ENCODE results near the gene PYGL.
"Not testable (repeated sequence)": the region's sequence is repeated elsewhere in the genome, so short reads cannot be mapped to it uniquely, and the experiment has no call there.

Gene PYGL

GRCh38 chr14:50924843-50925242, 19.4 kb downstream of the PYGL start:
- no peak for DNase-seq

DNA sequence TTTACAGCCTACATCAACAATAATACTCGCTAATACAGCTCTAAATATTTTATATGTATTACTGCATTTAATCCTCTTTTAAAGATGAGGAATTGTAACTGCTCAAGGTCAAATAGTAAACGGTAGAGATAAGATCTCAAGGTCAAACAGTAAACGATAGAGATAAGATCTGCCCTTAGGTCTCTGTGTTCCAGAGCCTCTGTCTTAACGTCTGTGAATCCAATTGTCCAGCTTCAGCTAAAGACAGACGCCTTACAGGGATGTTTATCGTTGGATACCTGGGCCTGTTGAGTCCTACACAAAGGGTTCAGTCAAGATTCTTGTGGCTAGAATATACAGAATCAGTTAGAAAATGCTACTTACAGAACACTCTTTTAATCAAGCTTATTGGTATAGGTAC, 20.0 kb downstream of the PYGL start:
- DNase-seq: no peak

GRCh38 chr14:50922803-50923202, 21.5 kb downstream of the PYGL start:
- no peak for DNase-seq

DNA sequence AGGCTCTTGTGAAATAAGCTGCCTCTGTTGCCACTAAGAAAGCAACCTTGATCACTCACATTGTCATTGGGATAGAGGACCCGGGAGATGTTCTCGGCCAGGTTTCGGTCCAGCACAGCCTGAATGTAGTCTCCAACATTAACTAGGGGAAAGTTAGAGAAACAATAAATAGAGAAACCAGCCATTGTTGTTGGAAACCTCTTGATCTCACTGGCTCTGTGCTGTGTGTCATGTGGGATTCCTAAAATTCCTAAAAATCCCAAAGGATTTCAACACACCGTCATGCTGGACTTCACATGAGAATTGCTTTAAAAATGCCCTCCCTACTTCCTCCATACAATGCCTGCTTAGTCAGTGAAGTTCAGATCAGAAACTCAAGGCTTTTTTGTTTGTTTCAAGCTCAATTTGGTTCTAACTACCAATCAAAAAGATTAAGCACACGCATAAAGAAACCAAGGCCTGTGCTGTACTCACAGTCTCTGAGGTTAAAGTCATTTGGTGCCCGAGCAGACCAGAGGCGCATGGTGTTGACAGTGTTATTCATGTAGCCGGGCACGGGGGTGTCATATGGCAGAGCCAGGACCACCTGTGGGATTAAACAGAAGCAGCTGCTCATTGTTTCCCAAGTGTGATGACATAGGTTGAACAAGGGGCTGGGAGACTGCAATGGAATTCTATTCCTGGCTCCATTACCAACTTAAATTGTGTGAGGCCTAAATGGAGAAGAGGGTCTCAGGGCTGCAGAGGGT, 23.6 kb downstream of the PYGL start:
- DNase-seq: peak; percentile 90 to 97

DNA sequence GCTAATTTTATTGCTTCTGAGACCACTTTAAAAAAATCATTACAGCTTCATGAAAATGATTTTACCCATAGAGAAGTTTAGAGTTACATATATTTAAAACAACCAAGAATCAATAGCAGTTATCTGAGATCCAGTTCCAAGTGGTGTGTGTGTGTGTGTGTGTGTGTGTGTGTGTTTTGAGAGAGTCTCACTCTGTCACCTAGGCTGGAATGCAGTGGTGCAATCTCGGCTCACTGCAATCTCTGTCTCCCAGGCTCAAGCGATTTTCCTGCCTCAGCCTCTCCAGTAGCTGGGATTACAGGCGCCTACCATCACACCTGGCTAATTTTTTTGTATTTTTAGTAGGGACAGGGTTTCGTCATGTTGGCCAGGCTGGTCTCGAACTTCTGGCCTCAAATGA, 24.8 kb downstream of the PYGL start:
- not testable (repeated sequence) for DNase-seq

GRCh38 chr14:50917449-50917848, 26.8 kb downstream of the PYGL start:
- no peak for DNase-seq

DNA sequence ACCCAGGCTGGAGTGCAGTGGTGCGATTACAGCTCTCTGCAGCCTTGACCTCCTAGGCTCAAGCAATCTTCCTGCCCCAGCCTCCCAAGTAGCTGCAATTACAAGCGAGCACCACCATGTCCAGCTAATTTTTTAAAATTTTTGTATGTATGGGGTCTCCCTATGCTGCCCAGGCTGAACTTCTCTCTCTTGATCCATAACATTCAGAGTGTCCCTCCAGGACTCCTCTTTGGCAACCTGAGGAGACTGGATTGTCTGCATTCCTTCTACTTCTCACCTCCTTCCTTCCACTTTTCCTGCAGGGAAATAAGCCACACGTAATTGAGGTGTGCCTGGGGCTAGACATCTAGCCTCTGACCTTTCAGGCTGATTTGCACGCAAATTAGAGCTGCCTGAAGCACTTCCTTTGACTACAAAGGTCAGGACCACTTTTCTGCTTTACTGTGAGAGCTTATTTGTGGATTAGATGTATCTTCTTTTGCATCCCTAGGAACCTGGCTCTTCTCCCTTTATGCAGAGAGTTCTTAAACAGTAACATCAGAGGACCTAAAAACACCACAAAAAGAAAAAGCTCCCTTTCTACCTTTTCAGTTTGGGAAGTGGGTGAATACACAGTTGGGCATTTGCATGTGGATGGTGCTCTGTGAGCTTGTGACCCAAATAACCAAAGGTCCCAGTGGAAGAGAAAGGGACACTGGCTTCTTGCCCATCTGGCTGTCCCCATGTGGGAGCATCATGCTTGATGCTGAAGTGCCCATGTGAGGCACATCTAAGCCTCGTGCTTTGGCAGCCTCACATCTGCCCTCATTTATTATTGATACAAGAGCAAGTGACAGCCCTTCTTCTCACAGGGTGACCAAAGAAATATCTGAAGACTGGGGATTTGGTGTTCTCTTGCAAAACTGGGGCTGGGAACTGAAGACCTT, 33.5 kb downstream of the PYGL start:
- peak in 1 of 2 experiments; percentile 19 for DNase-seq

DNA sequence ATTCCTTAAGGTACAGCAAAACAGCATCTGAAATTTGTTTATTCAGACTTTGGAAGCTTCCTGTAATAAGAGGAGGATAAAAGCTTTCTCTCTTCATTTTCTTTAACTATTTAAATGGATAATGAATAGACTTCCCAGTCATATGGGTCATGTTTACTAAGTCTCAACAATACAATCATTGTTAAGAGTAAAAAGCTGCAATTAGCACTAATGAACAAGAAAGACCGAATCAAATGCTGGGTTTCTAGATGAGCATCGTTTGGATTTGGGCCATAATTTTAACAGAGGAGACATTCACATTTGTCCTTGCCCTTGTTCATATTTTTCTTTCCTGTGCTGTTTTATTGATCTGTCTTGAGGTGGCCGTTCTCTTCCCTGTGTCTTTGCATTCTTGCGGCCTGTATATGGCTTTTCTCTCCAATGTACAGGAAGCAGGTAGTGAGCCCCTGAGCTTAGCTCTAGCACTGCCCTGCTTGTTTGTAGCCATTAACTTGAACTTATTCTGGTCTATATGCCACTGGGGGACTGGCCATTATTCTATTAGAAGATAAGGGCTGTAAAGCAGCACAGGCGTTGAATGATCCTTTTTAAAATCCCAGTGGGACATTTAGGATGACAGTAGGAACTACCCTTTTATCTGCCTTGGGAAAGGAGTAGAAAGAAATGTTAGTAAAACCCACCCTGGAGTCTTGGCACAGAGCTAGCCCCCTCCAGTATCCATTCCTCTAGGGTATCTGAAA, 37.8 kb downstream of the PYGL start:
- no peak for DNase-seq

GRCh38 chr14:50904719-50905118, 39.6 kb downstream of the PYGL start:
- no peak for DNase-seq

- no peak for DNase-seq
Measured at GRCh38 chr14:50901361-50901760, 42.9 kb downstream of the PYGL start.

- DNase-seq: no peak
Measured at GRCh38 chr14:50897658-50898175, 46.6 kb downstream of the PYGL start.

DNA sequence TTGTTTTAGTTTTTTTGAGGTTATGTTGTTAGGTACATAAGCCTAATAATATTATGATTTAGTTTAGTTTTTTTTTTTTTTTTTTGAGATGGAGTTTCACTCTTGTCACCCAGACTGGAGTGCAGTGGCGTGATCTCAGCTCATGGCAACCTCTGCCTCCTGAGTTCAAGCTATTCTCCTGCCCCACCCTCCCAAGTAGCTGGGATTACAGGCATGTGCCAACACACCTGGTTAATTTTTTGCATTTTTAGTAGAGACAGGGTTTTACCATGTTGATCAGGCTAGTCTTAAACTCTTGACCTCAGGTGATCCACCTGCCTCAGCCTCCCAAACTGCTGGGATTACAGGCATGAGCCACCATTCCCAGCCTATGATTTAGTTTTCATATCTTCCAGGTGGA, 47.3 kb downstream of the PYGL start:
- DNase-seq: not testable (repeated sequence)

- DNase-seq: not testable (repeated sequence)
Measured at GRCh38 chr14:50896421-50896820, 47.9 kb downstream of the PYGL start.

DNA sequence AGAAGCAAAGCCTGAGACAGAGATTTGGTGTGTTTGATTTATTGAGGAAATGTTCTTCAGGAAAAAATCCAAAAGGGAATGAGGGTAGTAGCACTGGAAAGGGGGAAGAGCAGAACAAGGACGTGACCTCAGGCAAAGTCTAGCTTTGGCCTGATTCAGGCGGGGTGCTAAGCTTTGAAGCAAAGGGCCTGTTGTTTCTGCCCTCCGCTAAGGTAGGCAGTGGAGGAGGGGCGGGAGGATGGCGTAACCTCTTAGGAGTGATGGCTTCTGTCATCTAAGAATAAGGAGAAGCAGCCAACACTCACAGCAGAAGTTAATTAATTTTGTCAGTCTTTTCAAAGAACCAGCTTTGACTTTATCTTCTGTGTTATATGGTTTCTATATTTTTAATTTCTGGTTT, 52.0 kb downstream of the PYGL start:
- DNase-seq: no peak

- no peak for DNase-seq
Measured at GRCh38 chr14:50887476-50887875, 56.8 kb downstream of the PYGL start.

DNA sequence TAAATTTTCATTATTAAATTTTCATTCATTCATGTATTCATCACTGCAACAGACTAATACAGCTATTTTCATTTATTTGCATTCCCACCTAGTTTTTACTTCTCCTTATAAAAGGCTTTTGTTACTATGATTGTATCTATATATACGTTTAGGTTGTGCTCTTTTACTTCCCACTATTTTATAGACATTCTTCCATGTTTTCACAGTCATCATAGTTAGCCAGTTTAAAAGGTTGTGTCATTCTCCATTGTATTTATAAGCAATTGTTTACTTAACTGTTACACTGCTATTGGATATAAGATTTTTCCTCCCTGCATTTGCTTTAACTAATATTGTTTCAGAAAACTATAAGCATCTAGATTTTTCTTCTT, 60.5 kb downstream of the PYGL start:
- DNase-seq: no peak

- no peak for DNase-seq
Measured at GRCh38 chr14:50882932-50883826, 61.1 kb downstream of the PYGL start.

DNA sequence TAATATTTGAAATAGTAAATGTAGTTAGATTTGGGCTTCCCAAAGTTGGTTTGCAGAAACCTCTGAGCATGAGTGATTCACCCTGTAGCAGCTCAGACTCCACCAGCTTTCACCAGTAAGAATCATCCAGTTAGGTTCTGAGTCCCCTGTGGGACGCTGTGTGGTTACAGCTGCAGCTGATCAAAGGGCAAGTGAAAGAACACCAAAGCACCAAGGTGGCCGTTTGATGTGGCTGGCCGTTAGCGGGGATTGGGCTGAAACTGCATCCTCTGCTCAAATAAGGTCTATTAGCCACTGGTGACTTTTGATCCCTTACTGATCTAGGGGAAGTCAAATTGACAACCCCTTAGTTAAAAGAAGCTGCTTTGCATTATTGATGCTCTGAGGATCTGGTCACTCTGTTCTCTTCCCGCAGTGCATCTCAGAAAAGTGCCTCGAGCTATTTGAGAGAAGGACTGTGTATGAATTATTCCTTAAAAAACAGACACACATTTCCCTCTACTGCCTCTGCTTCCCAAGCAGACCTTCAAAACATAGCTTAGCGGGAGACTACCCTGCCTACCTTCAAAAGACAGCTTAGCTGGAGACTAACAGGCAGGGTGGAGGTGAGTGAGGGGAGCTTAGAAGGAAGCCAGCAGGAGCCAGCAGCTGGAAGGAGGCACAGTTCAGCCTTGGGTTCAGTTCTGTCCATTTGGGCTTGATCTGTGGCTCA, 68.8 kb downstream of the PYGL start:
- DNase-seq: no peak

DNA sequence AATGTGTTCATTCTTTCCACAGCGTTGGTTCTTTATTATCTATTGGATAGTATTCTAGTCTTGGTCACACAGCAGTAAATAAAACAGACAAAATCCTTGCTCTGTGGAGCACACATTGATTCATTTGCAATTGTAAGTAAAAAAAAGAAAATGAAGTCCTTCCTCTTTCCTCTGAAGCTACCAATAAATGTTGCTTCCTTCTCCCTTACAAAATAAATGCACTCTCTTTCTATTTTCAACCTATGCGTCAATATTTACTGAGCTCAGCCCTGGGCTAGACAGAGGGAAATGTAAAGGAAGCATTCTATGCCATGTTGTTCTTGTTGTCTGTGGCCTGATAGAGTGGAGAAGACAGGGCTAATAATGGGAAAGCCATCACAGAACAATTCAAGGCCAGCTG, 69.5 kb downstream of the PYGL start:
- DNase-seq: no peak

- no peak for DNase-seq
Measured at GRCh38 chr14:50871914-50872732, 72.2 kb downstream of the PYGL start, which contains the start of gene ABHD12B. Gene ABHD12B, plus strand, starts transcription at chr14:50872053. Its CDS starts 122 bp downstream, at chr14:50872175.

All from NCI-H524 (cell line).